Lung (tissue), 12 donors: ENCODE data around the gene SV2B. TPM values are rescaled to one million over a fixed set of nuclear protein-coding genes. Genes with fewer than 3 reads are reported as not detected.

Experiments
- ATAC-seq: fragments of 200-7000 bp; cut with Tn5 transposase; one replicate; pipeline ENCODE4 v1.9.1; 2020; ENCODE audit warnings: moderate number of reproducible peaks; ENCODE audit not compliant: insufficient read depth, low FRiP score
- DNase-seq, 3 donors: peaks; one replicate each; pipeline ENCODE4 v3.0.0-alpha.2; 2013 to 2017
- H3K27ac ChIP-seq, 2 donors: one replicate each; pipeline ENCODE4 v1.5.1; 2013; ENCODE audit warnings: mild to moderate bottlenecking in 2 of 2, moderate library complexity in 2 of 2, control low read depth in 1 of 2, inconsistent platforms in 1 of 2, low read depth in 1 of 2, low read length in 1 of 2
- H3K27me3 ChIP-seq, 3 donors: one replicate each; pipeline ENCODE4 v1.5.1; 2013; ENCODE audit warnings: low read length in 2 of 3; ENCODE audit not compliant: control insufficient read depth in 3 of 3, insufficient read depth in 3 of 3
- H3K36me3 ChIP-seq, 4 donors: one replicate each; pipeline ENCODE4 v1.5.1; 2013; ENCODE audit warnings: low read length in 4 of 4, mild to moderate bottlenecking in 1 of 4, moderate library complexity in 1 of 4; ENCODE audit not compliant: control insufficient read depth in 4 of 4, insufficient read depth in 4 of 4
- H3K4me1 ChIP-seq, 5 donors: one replicate each; pipeline ENCODE4 v1.5.1; 2013; ENCODE audit warnings: low read length in 5 of 5, mild to moderate bottlenecking in 2 of 5, moderate library complexity in 1 of 5; ENCODE audit not compliant: control insufficient read depth in 5 of 5, insufficient read depth in 5 of 5
- H3K4me3 ChIP-seq: one replicate; pipeline ENCODE4 v1.5.1; 2013; ENCODE audit warnings: mild to moderate bottlenecking, control low read depth, moderate library complexity
- H3K9ac ChIP-seq, 2 donors: one replicate each; pipeline ENCODE4 v1.5.1; 2013; ENCODE audit warnings: low read length in 2 of 2, control low read depth in 1 of 2; ENCODE audit not compliant: insufficient read depth in 1 of 2
- H3K9me3 ChIP-seq, 4 donors: one replicate each; pipeline ENCODE4 v1.5.1; 2013; ENCODE audit warnings: low read length in 3 of 4, mild to moderate bottlenecking in 1 of 4, moderate library complexity in 1 of 4; ENCODE audit not compliant: control insufficient read depth in 4 of 4, insufficient read depth in 3 of 4
- WGBS, 2 donors: extraction: QIAGEN DNeasy Blood & Tissue Kit; methylation state at CpG; one replicate each; pipeline ENCODE4 v1.1.7; 2013; 5-methylcytosine and 5-hydroxymethylcytosine counted together
- polyA plus RNA-seq, 2 donors: library from polyadenylated mRNA; stranded (reverse); fragments of 200-250 nt; gene quantifications; one replicate each; pipeline ENCODE4 v1.2.1, GENCODE V29; 2013
- total RNA-seq, 2 donors: library from RNA; depleted of rRNA in 1 of 2; stranded (reverse); fragments of >200 nt in 1 of 2; gene quantifications; one replicate each; pipeline ENCODE4 v1.2.1, GENCODE V29; 2014 to 2021
- TF ChIP-seq, protein P1 (sequence below): IDR thresholded peaks from 2 replicates; pipeline ENCODE4 v1.5.1; 2012; ENCODE audit warnings: mild to moderate bottlenecking; ENCODE audit errors: control extremely low read depth, extremely low read depth
- donor health status: control.
- donor health status: control.
- donor health status: Bipolar disorder and iron deficiency.
- donor health status: healthy.
- donor health status: DM: yes; HTN: yes; CAD: no.

SV2B gene
- total and polyA plus RNA-seq, 4 donors = 0.12 to 2.8 (median 0.90) TPM

DNA sequence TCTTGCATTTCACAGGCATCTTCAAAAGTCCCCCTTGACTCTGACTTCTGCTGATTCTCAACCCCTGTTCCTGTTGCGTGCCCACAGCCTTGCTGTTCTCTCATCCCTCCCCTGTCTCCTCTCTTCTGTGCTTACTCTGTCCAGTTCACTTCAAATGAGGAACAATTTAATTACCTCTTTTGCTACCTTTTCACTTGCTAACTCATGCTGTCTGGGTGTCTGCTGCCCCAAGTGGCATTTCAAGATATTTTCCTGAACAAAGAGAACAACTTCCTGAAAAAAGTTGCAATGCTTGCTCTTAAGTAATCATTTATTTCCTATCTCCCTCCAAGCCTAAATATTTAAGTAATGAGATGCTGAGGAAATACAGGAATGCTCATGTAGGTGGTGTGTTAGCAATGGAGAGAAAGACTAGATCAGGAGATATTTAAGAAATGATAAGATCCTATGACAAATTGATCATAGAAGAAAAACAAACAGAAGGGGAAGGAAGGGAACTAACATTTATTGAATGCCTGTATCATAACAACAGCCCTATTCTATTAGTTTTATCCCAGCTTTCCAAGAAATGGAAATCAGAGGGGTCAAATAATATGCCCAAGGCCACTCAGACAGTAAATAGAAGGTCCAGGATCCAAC is 42.2 kb downstream of the SV2B start:
- H3K9ac ChIP-seq = no peak overlapping the region
- TF ChIP-seq, protein P1, sequence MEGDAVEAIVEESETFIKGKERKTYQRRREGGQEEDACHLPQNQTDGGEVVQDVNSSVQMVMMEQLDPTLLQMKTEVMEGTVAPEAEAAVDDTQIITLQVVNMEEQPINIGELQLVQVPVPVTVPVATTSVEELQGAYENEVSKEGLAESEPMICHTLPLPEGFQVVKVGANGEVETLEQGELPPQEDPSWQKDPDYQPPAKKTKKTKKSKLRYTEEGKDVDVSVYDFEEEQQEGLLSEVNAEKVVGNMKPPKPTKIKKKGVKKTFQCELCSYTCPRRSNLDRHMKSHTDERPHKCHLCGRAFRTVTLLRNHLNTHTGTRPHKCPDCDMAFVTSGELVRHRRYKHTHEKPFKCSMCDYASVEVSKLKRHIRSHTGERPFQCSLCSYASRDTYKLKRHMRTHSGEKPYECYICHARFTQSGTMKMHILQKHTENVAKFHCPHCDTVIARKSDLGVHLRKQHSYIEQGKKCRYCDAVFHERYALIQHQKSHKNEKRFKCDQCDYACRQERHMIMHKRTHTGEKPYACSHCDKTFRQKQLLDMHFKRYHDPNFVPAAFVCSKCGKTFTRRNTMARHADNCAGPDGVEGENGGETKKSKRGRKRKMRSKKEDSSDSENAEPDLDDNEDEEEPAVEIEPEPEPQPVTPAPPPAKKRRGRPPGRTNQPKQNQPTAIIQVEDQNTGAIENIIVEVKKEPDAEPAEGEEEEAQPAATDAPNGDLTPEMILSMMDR = no peak
- WGBS, 2 donors = 25 to 40% methylated on average over 1 of the region's 1 CpG
- no peaks in the 10 kb centered on the region for H3K4me1 ChIP-seq
- no peaks in the 10 kb centered on the region for H3K36me3 ChIP-seq
- no peak overlapping the region for H3K4me3 ChIP-seq
- peak in 1 of 3 donors; percentile 39 for DNase-seq
- H3K27me3 ChIP-seq = no peaks in the 10 kb centered on the region
- peaks cover 0 to 5% (median under 1%) of the 10 kb centered on the region in 4 donors for H3K9me3 ChIP-seq
- H3K27ac ChIP-seq = no peak overlapping the region
- ATAC-seq = no peak

DNA sequence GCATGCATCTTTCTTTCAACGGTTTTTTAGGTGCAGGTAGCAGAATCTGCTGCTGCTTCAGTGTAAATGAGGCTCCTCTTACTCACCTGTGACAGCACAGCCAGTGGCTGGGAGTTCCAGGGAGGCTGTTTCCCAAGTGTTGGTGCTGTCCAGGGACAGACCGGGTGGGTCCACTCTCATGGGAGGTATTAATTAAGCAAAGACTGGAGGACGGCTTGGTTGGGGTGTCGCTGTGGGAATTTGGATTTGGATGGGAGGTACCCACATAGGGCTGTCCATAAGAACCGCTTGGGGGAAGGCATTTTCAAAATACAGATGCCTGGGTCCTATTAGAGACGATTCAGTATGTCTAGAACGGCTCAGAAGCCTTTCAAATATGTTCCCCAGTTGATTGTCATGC is 42.9 kb downstream of the SV2B start:
- Histone ChIP-seq H3K36me3 (no peaks in the 10 kb centered on the region), H3K4me1 (no peaks in the 10 kb centered on the region), H3K9me3 (peaks cover 0 to 4% (median under 1%) of the 10 kb centered on the region in 4 donors), H3K27me3 (no peaks in the 10 kb centered on the region), H3K9ac (no peak overlapping the region), H3K4me3 (no peak overlapping the region), H3K27ac (no peak overlapping the region)
- TF ChIP-seq, protein P1 = no peak
- DNase-seq (no peak), ATAC-seq (no peak)
- 74 to 82% methylated on average over 7 of the region's 7 CpGs for whole genome bisulfite sequencing, 2 donors

DNA sequence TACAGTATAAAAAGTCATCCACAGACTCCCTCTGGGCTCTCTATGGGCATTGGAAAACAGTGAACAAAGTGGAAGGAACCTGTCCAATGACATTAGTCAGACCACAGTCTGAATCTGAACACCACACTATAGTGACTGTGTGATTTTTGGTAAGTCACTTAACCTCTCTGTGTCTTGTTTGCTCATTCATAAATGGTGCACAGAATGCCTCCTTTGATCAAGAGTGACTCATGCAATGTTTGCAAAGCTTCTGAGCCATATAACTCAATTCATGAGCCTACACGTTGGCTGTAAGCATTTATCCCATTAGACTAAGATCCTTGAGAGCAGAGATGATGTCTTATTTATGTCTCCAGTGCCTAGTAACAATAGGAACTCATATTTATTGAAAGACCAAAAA is 46.7 kb downstream of the SV2B start:
- no peak overlapping the region for H3K9ac ChIP-seq
- DNase-seq (no peak), ATAC-seq (no peak)
- no peaks in the 10 kb centered on the region for H3K4me1 ChIP-seq
- TF ChIP-seq, protein P1 = no peak
- H3K9me3 ChIP-seq = no peaks in the 10 kb centered on the region
- 69 to 84% methylated on average over 1 of the region's 1 CpG for WGBS, 2 donors
- H3K27me3 ChIP-seq = peaks cover 0 to 3% (median 0%) of the 10 kb centered on the region in 3 donors
- H3K27ac ChIP-seq = no peak overlapping the region
- no peaks in the 10 kb centered on the region for H3K36me3 ChIP-seq
- no peak overlapping the region for H3K4me3 ChIP-seq

DNA sequence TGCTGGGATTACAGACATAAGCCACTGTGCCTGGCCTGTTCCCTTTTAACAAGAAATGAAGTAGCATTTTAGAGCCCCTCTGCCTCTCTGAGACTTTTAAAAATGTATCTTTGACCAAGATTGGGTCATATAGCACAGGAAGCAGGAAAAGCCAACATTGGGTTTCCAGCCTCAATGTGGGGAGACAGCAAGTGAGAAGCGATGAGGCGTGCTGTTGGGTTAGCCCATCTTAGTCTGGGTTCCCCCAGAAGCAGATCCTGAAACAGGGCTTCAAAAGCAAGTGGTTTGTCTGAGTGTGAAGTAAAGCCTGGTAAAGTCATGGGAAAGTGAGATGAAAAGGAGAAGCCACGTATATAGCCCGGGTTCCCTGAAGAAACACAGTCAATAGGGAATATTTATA is 48.2 kb downstream of the SV2B start:
- TF ChIP-seq, protein P1 = no peak

More for the DNA sequence above, 48.2 kb downstream of the SV2B start:
- DNase-seq (no peak), ATAC-seq (no peak)
- Histone ChIP-seq H3K4me1 (no peaks in the 10 kb centered on the region), H3K9me3 (no peaks in the 10 kb centered on the region), H3K4me3 (no peak overlapping the region), H3K27me3 (peaks cover 0 to 4% (median 3%) of the 10 kb centered on the region in 3 donors), H3K27ac (no peak overlapping the region), H3K9ac (no peak overlapping the region), H3K36me3 (no peaks in the 10 kb centered on the region)
- WGBS, 2 donors = 94 to 95% methylated on average over 4 of the region's 4 CpGs
